BE2C (cell line): ENCODE measurements around the gene KRTAP20-1.

Source experiments
- DNase-seq: peaks from one replicate; pipeline ENCODE4 v3.0.0-alpha.2; 2020
- H3K27me3 ChIP-seq: fragments of 250-450 bp; sonication (Bioruptor Pico); 2 replicates; pipeline ENCODE4 v1.5.1; 2020; ENCODE audit warnings: mild to moderate bottlenecking
- H3K36me3 ChIP-seq: fragments of 250-450 bp; sonication (Bioruptor Pico); 2 replicates; pipeline ENCODE4 v1.5.1; 2020; ENCODE audit warnings: mild to moderate bottlenecking
- H3K4me1 ChIP-seq: fragments of 250-450 bp; sonication (Bioruptor Pico); 2 replicates; pipeline ENCODE4 v1.5.1; 2020
- H3K4me3 ChIP-seq: 2 replicates; pipeline ENCODE4 v1.5.1; 2011; ENCODE audit warnings: low read depth, low read length
- H3K9me3 ChIP-seq: fragments of 250-450 bp; sonication (Bioruptor Pico); 2 replicates; pipeline ENCODE4 v1.5.1; 2020
- TF ChIP-seq, protein P1 (sequence below): IDR thresholded peaks from 2 replicates; pipeline ENCODE4 v1.5.1; 2012; ENCODE audit warnings: mild to moderate bottlenecking, low read depth, low read length

KRTAP20-1 gene

DNA sequence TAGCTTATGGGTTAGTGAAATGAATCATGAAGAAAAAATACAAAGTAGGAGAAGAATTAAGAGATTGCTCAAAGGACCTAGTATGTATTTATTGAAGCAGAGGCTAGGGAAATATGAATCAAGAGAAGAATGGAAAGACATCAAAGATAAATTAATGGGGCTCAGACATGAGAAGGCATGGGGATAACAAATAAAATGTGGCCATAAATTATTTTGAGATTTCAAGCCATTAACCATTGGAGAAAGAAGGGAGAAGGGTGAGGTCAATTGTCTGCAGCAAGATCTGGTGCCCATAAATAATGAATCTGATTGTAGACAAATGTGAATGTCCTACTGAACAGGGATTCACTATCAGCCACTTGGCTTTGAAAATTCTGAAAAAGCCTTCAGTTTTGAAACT, 36.7 kb downstream of the KRTAP20-1 start:
- Histone ChIP-seq H3K4me3 (no peak overlapping the region), H3K4me1 (no peaks in the 10 kb centered on the region; the same call in 1 of the 2 replicates), H3K9me3 (no peaks in the 10 kb centered on the region), H3K27me3 (no peaks in the 10 kb centered on the region), H3K36me3 (no peaks in the 10 kb centered on the region)
- no peak for DNase-seq
- TF ChIP-seq, protein P1, sequence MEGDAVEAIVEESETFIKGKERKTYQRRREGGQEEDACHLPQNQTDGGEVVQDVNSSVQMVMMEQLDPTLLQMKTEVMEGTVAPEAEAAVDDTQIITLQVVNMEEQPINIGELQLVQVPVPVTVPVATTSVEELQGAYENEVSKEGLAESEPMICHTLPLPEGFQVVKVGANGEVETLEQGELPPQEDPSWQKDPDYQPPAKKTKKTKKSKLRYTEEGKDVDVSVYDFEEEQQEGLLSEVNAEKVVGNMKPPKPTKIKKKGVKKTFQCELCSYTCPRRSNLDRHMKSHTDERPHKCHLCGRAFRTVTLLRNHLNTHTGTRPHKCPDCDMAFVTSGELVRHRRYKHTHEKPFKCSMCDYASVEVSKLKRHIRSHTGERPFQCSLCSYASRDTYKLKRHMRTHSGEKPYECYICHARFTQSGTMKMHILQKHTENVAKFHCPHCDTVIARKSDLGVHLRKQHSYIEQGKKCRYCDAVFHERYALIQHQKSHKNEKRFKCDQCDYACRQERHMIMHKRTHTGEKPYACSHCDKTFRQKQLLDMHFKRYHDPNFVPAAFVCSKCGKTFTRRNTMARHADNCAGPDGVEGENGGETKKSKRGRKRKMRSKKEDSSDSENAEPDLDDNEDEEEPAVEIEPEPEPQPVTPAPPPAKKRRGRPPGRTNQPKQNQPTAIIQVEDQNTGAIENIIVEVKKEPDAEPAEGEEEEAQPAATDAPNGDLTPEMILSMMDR, result no peak
